Fibroblast of lung (primary cell): ENCODE measurements around the gene CFAP61. TPM values are rescaled to one million over a fixed set of nuclear protein-coding genes. Genes with fewer than 3 reads are reported as not detected.

ENCODE experiments used
- DNase-seq, 2 donors: peaks; one replicate each; pipeline versions ENCODE4 v3.0.0 to v3.0.0-alpha.2; 2010; ENCODE audit warnings: low read depth in 2 of 2
- H2AFZ ChIP-seq: 2 replicates; pipeline ENCODE4 v1.5.1; 2012; ENCODE audit warnings: low read length, control low read depth, inconsistent platforms
- H3K27ac ChIP-seq: 2 replicates; pipeline ENCODE4 v1.5.1; 2011; ENCODE audit warnings: low read length, control low read depth; ENCODE audit not compliant: insufficient read depth
- H3K27me3 ChIP-seq: 2 replicates; pipeline ENCODE4 v1.5.1; 2011; ENCODE audit warnings: mild to moderate bottlenecking, low read length; ENCODE audit not compliant: control insufficient read depth, insufficient read depth
- H3K36me3 ChIP-seq: 2 replicates; pipeline ENCODE4 v1.5.1; 2011; ENCODE audit warnings: low read length; ENCODE audit not compliant: control insufficient read depth, insufficient read depth
- H3K4me1 ChIP-seq: 2 replicates; pipeline ENCODE4 v1.5.1; 2011; ENCODE audit warnings: low read length; ENCODE audit not compliant: control insufficient read depth, insufficient read depth; ENCODE audit errors: extremely low read depth
- H3K4me2 ChIP-seq: 2 replicates; pipeline ENCODE4 v1.5.1; 2011; ENCODE audit warnings: low read length, control low read depth; ENCODE audit not compliant: insufficient read depth; ENCODE audit errors: extremely low read depth
- H3K4me3 ChIP-seq, 4 experiments: fragments of 200-600 bp in 1 of 4; sonication (generic) in 1 of 4; replicated peaks in 1 of 4; 2 replicates each; pipeline ENCODE4 v1.5.1; 2011 to 2016; ENCODE audit warnings: low read length in 4 of 4, low read depth in 3 of 4, mild to moderate bottlenecking in 3 of 4, control low read depth in 2 of 4, inconsistent platforms in 1 of 4, mixed read lengths in 1 of 4; ENCODE audit not compliant: insufficient read depth in 1 of 4; ENCODE audit errors: control extremely low read depth in 1 of 4
- H3K79me2 ChIP-seq: 2 replicates; pipeline ENCODE4 v1.5.1; 2012; ENCODE audit warnings: mild to moderate bottlenecking, low read length, inconsistent platforms; ENCODE audit not compliant: control insufficient read depth, insufficient read depth
- H3K9ac ChIP-seq: 2 replicates; pipeline ENCODE4 v1.5.1; 2011; ENCODE audit warnings: mild to moderate bottlenecking, low read length, control low read depth; ENCODE audit not compliant: insufficient read depth
- H3K9me3 ChIP-seq: 2 replicates; pipeline ENCODE4 v1.5.1; 2012; ENCODE audit warnings: low read depth, low read length; ENCODE audit not compliant: control insufficient read depth, insufficient read depth
- H4K20me1 ChIP-seq: 2 replicates; pipeline ENCODE4 v1.5.1; 2011; ENCODE audit warnings: low read length; ENCODE audit not compliant: control insufficient read depth, insufficient read depth; ENCODE audit errors: extremely low read depth
- EZH2 ChIP-seq: IDR thresholded peaks from 2 replicates; pipeline ENCODE4 v1.5.1; 2012; ENCODE audit warnings: low read length, control low read depth, mild to moderate bottlenecking; ENCODE audit errors: missing control alignments
- polyA plus RNA-seq, 2 donors: library from polyadenylated mRNA; depleted of rRNA in 1 of 2; stranded (reverse) in 1 of 2; unstranded in 1 of 2; fragments of >200 nt; gene quantifications; 2 replicates each; pipeline ENCODE4 v1.2.1, GENCODE V29; 2011 to 2012; ENCODE audit warnings: missing spikeins in 1 of 2
- total RNA-seq: library from RNA; depleted of rRNA; stranded (reverse); fragments of >200 nt; gene quantifications from 2 replicates; pipeline ENCODE4 v1.2.1, GENCODE V29; 2014
- TF ChIP-seq, protein P1 (sequence below), 2 donors: IDR thresholded peaks in 1 of 2; conservative IDR thresholded peaks in 1 of 2; 1 replicate in 1 of 2; 2 replicates in 1 of 2; pipeline ENCODE4 v1.5.1; 2011 to 2012; ENCODE audit warnings: low read length in 2 of 2, control low read depth in 1 of 2, inconsistent platforms in 1 of 2, low read depth in 1 of 2, mild to moderate bottlenecking in 1 of 2

The CFAP61 gene
- total and polyA plus RNA-seq, 2 donors (not counting 1 experiment from before 2014, with no cell fraction given) = not detected

DNA sequence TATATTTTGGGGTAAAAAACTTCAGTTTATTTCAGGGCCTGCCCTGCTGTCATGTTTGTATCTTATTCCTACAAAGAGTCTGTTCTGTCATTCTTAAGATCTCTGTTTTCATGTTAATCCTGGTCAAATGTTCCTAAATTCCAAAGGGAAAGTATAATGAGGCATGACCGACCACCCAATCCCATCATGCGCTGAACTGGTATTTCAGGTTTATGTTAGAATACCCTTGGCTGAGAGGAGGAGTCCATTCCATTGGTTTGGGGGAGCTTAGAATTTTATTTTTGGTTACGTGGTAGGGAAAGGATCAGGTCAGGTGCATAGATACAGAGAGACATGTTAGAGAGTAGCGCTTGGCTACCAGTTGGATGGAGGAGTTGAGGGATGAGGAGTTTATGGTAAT, 25.7 kb downstream of the CFAP61 start:
- H3K27me3 ChIP-seq = peaks cover 5% of the 10 kb centered on the region

GRCh38 chr20:20079102-20079784, 26.9 kb downstream of the CFAP61 start:
- no peak for TF ChIP-seq EZH2
- TF ChIP-seq, protein P1, sequence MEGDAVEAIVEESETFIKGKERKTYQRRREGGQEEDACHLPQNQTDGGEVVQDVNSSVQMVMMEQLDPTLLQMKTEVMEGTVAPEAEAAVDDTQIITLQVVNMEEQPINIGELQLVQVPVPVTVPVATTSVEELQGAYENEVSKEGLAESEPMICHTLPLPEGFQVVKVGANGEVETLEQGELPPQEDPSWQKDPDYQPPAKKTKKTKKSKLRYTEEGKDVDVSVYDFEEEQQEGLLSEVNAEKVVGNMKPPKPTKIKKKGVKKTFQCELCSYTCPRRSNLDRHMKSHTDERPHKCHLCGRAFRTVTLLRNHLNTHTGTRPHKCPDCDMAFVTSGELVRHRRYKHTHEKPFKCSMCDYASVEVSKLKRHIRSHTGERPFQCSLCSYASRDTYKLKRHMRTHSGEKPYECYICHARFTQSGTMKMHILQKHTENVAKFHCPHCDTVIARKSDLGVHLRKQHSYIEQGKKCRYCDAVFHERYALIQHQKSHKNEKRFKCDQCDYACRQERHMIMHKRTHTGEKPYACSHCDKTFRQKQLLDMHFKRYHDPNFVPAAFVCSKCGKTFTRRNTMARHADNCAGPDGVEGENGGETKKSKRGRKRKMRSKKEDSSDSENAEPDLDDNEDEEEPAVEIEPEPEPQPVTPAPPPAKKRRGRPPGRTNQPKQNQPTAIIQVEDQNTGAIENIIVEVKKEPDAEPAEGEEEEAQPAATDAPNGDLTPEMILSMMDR (conservative IDR thresholded peaks at IDR 0.05 in 1 of 2, IDR thresholded peaks at IDR 0.05 in 1 of 2; ENCODE audit: low read depth in 1 of 2, low read length in 2 of 2) = no peak
- Histone ChIP-seq H3K79me2 (no peaks in the 10 kb centered on the region), H3K4me1 (no peaks in the 10 kb centered on the region), H4K20me1 (no peaks in the 10 kb centered on the region), H3K27ac (no peak overlapping the region), H3K36me3 (no peaks in the 10 kb centered on the region), H3K4me3 (no peak overlapping the region), H3K27me3 (peaks cover 5% of the 10 kb centered on the region), H3K9ac (no peak overlapping the region), H3K9me3 (no peaks in the 10 kb centered on the region), H2AFZ (no peak overlapping the region), H3K4me2 (no peak overlapping the region)
- no peak for DNase-seq

More for the DNA sequence above, 25.7 kb downstream of the CFAP61 start:
- Histone ChIP-seq H3K9me3 (no peaks in the 10 kb centered on the region), H2AFZ (no peak overlapping the region), H4K20me1 (no peaks in the 10 kb centered on the region), H3K36me3 (no peaks in the 10 kb centered on the region), H3K4me1 (no peaks in the 10 kb centered on the region), H3K4me3 (no peak overlapping the region), H3K79me2 (no peaks in the 10 kb centered on the region), H3K9ac (no peak overlapping the region), H3K27ac (no peak overlapping the region), H3K4me2 (no peak overlapping the region)
- no peak for DNase-seq
- TF ChIP-seq, protein P1 (conservative IDR thresholded peaks at IDR 0.05 in 1 of 2, IDR thresholded peaks at IDR 0.05 in 1 of 2; ENCODE audit: low read depth in 1 of 2, low read length in 2 of 2) = no peak
- TF ChIP-seq EZH2 = no peak

GRCh38 chr20:20083807-20084206, 31.5 kb downstream of the CFAP61 start:
- no peak overlapping the region for H3K27ac ChIP-seq
- no peaks in the 10 kb centered on the region for H3K79me2 ChIP-seq
- no peak overlapping the region for H3K4me3 ChIP-seq
- no peaks in the 10 kb centered on the region for H3K36me3 ChIP-seq
- DNase-seq = peak; percentile 20 to 45
- no peaks in the 10 kb centered on the region for H4K20me1 ChIP-seq
- H3K4me2 ChIP-seq = peak overlapping the region; percentile 35
- no peak for TF ChIP-seq EZH2
- TF ChIP-seq, protein P1 (conservative IDR thresholded peaks at IDR 0.05 in 1 of 2, IDR thresholded peaks at IDR 0.05 in 1 of 2; ENCODE audit: low read depth in 1 of 2, low read length in 2 of 2) = peak; percentile 29 to 40
- H2AFZ ChIP-seq = no peak overlapping the region
- H3K4me1 ChIP-seq = no peaks in the 10 kb centered on the region
- H3K9me3 ChIP-seq = no peaks in the 10 kb centered on the region
- peaks cover 3% of the 10 kb centered on the region for H3K27me3 ChIP-seq
- no peak overlapping the region for H3K9ac ChIP-seq
